ENCODE measurements around the gene SNU13.
"Not testable (repeated sequence)": the region's sequence is repeated elsewhere in the genome, so short reads cannot be mapped to it uniquely, and the experiment has no call there.

Gene SNU13

DNA sequence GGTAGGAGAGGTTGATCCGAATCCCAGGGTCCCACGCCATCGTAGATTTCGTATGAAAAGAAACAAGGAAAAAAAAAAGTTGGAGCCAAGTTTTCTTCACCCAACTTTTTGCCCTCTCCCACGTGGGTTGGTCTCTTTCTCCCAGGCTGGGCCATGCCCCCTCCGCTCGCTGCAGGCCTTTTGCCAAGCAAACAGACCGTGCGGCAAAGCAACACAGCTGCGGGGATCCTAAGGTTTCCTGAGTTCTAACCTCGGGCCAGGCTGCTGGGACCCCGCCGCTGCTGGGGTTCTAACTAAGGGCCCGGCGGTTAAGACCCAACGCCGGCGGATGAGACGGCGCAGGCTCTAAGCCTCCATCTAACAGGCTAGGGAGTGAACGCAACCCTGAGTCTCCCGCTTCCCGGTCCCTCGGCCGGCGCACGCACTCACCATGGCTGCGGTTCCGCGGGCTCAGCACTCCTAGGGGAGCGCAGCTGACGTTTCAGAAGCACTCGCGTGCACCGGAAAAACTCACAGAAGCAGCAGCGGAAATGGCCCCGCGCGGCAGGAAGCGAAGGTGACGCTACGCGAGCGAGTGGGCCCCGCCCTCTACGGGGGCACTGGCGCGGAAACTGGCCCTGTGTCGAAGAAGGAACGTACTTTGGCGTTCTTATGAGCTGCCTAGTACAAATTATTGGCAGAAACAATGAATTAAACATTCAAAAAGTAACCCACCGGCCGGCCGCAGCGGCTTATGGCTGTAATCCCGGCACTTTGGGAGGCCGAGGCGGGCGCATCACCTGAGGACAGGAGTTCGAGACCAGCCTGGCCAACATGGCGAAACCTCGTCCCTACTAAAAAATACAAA, at the start of gene SNU13:
Gene SNU13, minus strand, starts transcription at position 503 of the 847 bp plus-strand sequence. Its CDS starts 71 bp downstream, at position 432.
- no peak for TF ChIP-seq CTCF (IDR thresholded peaks at IDR 0.05; ENCODE audit: extremely low read depth, insufficient read depth, missing control alignments)
- DNase-seq (ENCODE audit: low spot score) = peak; percentile 91
- in situ Hi-C loops (cut with MboI; ENCODE audit: low pct_unique_long_range_greater_than_20kb, low sequenced_read_pairs, unreplicated experiment) = no loop called here

DNA sequence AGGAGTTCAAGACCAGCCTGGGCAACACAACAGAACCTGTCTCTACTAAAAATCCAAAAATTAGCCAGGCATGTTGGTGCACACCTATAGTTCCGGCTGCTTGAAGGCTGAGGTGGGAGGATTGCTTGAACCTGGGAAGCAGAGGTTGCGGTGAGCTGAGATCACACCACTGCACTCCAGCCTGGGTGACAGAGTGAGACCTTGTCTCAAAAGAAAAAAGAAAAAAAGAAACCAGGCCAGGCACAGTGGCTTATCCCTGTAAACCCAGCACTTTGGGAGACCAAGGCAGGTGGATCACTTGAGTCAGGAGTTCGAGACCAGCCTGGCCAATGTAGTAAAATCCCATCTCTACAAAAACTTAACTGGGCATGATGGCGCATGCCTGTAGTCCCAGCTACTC, 44.6 kb upstream of the SNU13 start:
- DNase-seq (ENCODE audit: low spot score); in situ Hi-C loops (cut with MboI; ENCODE audit: low pct_unique_long_range_greater_than_20kb, low sequenced_read_pairs, unreplicated experiment): not testable (repeated sequence)

GRCh38 chr22:41732096-41732772, 43.6 kb upstream of the SNU13 start:
- DNase-seq (ENCODE audit: low spot score) = peak; percentile 33
- in situ Hi-C loops (cut with MboI; ENCODE audit: low pct_unique_long_range_greater_than_20kb, low sequenced_read_pairs, unreplicated experiment) = no loop called here
- no peak for TF ChIP-seq CTCF (IDR thresholded peaks at IDR 0.05; ENCODE audit: extremely low read depth, insufficient read depth, missing control alignments)

DNA sequence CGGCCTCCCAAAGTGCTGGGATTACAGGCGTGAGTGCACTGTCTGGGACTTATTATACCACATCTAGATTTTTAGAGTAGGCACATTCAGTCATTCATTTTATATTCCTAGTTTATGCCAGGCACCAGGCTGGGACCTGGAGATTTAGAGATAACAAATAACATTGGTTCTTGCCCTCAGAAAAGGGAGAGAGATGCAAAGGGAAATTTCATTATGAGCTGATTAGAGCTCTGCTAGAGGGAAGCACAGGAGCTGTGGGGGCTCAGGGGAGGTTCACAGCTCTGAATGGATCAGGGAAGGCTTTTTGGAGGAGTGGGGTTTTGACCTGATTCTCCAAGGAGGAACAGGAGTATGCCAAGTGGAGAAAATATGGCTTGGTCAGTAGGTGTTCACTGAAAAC, 42.9 kb upstream of the SNU13 start:
- TF ChIP-seq CTCF (IDR thresholded peaks at IDR 0.05; ENCODE audit: extremely low read depth, insufficient read depth, missing control alignments) = no peak
- DNase-seq (ENCODE audit: low spot score) = no peak
- in situ Hi-C loops (cut with MboI; ENCODE audit: low pct_unique_long_range_greater_than_20kb, low sequenced_read_pairs, unreplicated experiment) = no loop called here

GRCh38 chr22:41725510-41726110, 36.9 kb upstream of the SNU13 start:
- in situ Hi-C loops (cut with MboI; ENCODE audit: low pct_unique_long_range_greater_than_20kb, low sequenced_read_pairs, unreplicated experiment) = no loop called here
- no peak for DNase-seq (ENCODE audit: low spot score)
- no peak for TF ChIP-seq CTCF (IDR thresholded peaks at IDR 0.05; ENCODE audit: extremely low read depth, insufficient read depth, missing control alignments)

DNA sequence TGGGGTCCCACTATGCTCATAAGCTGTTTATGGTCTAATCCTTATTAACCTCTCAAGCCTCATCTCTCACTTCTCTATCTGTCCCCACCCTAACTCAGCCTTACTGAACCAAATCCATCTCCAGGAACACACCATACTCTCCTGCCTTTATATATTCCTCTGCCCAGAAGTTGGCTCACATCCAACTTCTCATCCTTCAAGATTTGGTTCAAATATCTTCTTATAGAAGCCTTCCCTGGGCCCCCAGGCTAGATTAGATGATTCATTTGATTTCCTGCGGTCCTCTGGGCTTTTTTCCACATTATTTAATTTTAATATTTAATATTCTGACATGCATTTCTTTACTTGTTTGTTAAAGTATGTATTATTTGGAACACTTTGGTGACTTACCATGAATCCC, 33.8 kb upstream of the SNU13 start:
- DNase-seq (ENCODE audit: low spot score) = no peak
- in situ Hi-C loops (cut with MboI; ENCODE audit: low pct_unique_long_range_greater_than_20kb, low sequenced_read_pairs, unreplicated experiment) = no loop called here
- TF ChIP-seq CTCF (IDR thresholded peaks at IDR 0.05; ENCODE audit: extremely low read depth, insufficient read depth, missing control alignments) = no peak

GRCh38 chr22:41713004-41713403, 24.3 kb upstream of the SNU13 start:
- in situ Hi-C loops (cut with MboI; ENCODE audit: low pct_unique_long_range_greater_than_20kb, low sequenced_read_pairs, unreplicated experiment) = no loop called here
- DNase-seq (ENCODE audit: low spot score) = no peak
- no peak for TF ChIP-seq CTCF (IDR thresholded peaks at IDR 0.05; ENCODE audit: extremely low read depth, insufficient read depth, missing control alignments)

Measured in GM13977 (cell line).